NCI-H526 treated with DMSO at 0.1 percent for 48 hours (cell line): ENCODE data around the gene SLC4A4.

Source experiments
- DNase-seq: peaks from one replicate; lab custom pipeline; 2025; lab: John Stamatoyannopoulos, UW

SLC4A4 gene

GRCh38 chr4:71599578-71599977 lies 260.8 kb downstream of the SLC4A4 start:
- DNase-seq: no peak

- no peak for DNase-seq
Observed at GRCh38 chr4:71602289-71602900, 263.6 kb downstream of the SLC4A4 start.

GRCh38 chr4:71604785-71605184 lies 266.0 kb downstream of the SLC4A4 start:
- no peak for DNase-seq

GRCh38 chr4:71607109-71607508 lies 268.3 kb downstream of the SLC4A4 start:
- no peak for DNase-seq

GRCh38 chr4:71607780-71608677 lies 269.2 kb downstream of the SLC4A4 start:
- no peak for DNase-seq

GRCh38 chr4:71608678-71609071 lies 269.9 kb downstream of the SLC4A4 start:
- no peak for DNase-seq

GRCh38 chr4:71609167-71609566 lies 270.3 kb downstream of the SLC4A4 start:
- DNase-seq: no peak

GRCh38 chr4:71609651-71610050 lies 270.8 kb downstream of the SLC4A4 start:
- no peak for DNase-seq

GRCh38 chr4:71614621-71615020 lies 275.8 kb downstream of the SLC4A4 start:
- DNase-seq: no peak

GRCh38 chr4:71616168-71616811 lies 277.5 kb downstream of the SLC4A4 start:
- DNase-seq: no peak
